Tibial nerve (tissue), 4 donors: ENCODE data around the gene GCHFR. TPM values are rescaled to one million over a fixed set of nuclear protein-coding genes. Genes with fewer than 3 reads are reported as not detected.

Experiments
- DNase-seq, 2 donors: peaks; one replicate each; pipeline ENCODE4 v3.0.0-alpha.2; 2019; ENCODE audit warnings: low spot score in 2 of 2
- H3K27ac ChIP-seq, 4 donors: fragments of 200-600 bp; sonication (generic) in 3 of 4; one replicate each; pipeline ENCODE4 v1.5.1; 2017 to 2019; ENCODE audit warnings: mild to moderate bottlenecking in 1 of 4
- H3K27me3 ChIP-seq, 2 donors: fragments of 200-600 bp; sonication (generic) in 1 of 2; one replicate each; pipeline versions ENCODE4 v1.5.1 to v1.6.0; 2017 to 2019
- H3K36me3 ChIP-seq, 3 donors: fragments of 200-600 bp; sonication (generic); one replicate each; pipeline ENCODE4 v1.5.1; 2018 to 2019
- H3K4me1 ChIP-seq, 4 donors: fragments of 200-600 bp; sonication (generic) in 3 of 4; one replicate each; pipeline ENCODE4 v1.5.1; 2017 to 2019
- H3K4me3 ChIP-seq, 4 donors: fragments of 200-600 bp; sonication (generic) in 3 of 4; one replicate each; pipeline ENCODE4 v1.5.1; 2017 to 2019; ENCODE audit warnings: mild to moderate bottlenecking in 1 of 4, moderate library complexity in 1 of 4
- H3K9me3 ChIP-seq, 4 donors: fragments of 200-600 bp; sonication (generic) in 3 of 4; one replicate each; pipeline ENCODE4 v1.5.1; 2017 to 2019
- EP300 ChIP-seq, 2 donors: sonication (generic); formaldehyde crosslinking; IDR thresholded peaks; one replicate each; pipeline ENCODE4 v1.6.1; 2017; ENCODE audit warnings: antibody characterized with exemption in 2 of 2, mild to moderate bottlenecking in 1 of 2
- POLR2A ChIP-seq, 2 donors: fragments of 450-650 bp; IDR thresholded peaks; one replicate each; pipeline ENCODE4 v1.6.1; 2017; ENCODE audit warnings: antibody characterized with exemption in 2 of 2, mild to moderate bottlenecking in 2 of 2, moderate library complexity in 2 of 2
- WGBS, 2 donors: methylation state at CpG; one replicate each; pipeline ENCODE4 v1.1.5; 2018; 5-methylcytosine and 5-hydroxymethylcytosine counted together
- total RNA-seq, 4 donors: library from RNA; depleted of rRNA; stranded (reverse); fragments of >200 nt; gene quantifications; one replicate each; pipeline ENCODE4 v1.1.0, GENCODE V29; 2016
- TF ChIP-seq, protein P1 (sequence below), 5 experiments: fragments of 200-600 bp in 3 of 5; fragments of 450-650 bp in 2 of 5; sonication (generic) in 3 of 5; IDR thresholded peaks; one replicate each; pipeline ENCODE4 v1.5.1; 2016 to 2019; ENCODE audit warnings: antibody characterized with exemption in 5 of 5, mild to moderate bottlenecking in 3 of 5, moderate library complexity in 2 of 5

GCHFR gene
- total RNA-seq, 4 donors from 2014 or later, result 24.5 to 49.4 (median 44.1) TPM

DNA sequence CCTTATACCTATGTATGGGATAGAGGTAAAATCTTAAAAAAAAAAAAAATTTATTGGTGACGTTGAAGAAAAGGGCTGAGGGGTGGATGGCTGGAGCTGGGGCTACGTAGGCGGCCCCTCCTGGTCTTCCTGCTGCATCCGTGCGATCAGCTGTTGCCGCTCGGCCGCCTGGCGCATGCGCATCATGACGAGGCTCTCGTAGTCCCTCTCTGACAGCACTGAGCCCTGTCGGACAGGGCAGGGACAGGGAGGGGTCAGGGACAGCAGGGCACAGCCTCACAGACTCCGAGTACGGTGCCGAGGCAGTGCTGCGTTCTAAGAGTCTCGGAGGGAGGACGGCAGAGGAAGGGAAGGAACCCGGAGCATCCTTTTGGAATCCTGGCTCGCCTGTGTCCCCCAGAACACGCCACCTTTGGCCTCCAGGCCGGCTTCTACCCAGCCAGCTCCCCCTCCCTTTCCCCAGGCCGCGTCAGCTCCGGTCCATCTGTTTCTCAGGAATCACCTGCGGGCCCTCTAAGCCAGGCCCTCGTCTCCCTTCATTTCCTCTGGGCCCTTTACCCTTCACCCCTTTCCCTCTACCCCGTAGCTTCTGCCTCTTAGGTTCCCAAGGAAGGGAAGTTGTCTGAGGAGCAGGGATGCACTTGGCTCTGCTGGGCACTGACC lies 4.1 kb downstream of the GCHFR start:
- WGBS, 2 donors, result 82 to 83% methylated on average over 29 of the region's 29 CpGs
- DNase-seq, result no peak
- H3K36me3 ChIP-seq, result peaks cover 0 to 61% (median 0%) of the 10 kb centered on the region in 3 donors
- no peaks in the 10 kb centered on the region for H3K9me3 ChIP-seq
- H3K4me3 ChIP-seq, result no peak overlapping the region
- H3K4me1 ChIP-seq, result peaks cover 0 to 60% (median 36%) of the 10 kb centered on the region in 4 donors
- no peak for TF ChIP-seq POLR2A (IDR thresholded peaks at IDR 0.05)
- H3K27ac ChIP-seq, result peak overlapping the region in 2 of 4 donors; percentile 5 to 61
- no peaks in the 10 kb centered on the region for H3K27me3 ChIP-seq

DNA sequence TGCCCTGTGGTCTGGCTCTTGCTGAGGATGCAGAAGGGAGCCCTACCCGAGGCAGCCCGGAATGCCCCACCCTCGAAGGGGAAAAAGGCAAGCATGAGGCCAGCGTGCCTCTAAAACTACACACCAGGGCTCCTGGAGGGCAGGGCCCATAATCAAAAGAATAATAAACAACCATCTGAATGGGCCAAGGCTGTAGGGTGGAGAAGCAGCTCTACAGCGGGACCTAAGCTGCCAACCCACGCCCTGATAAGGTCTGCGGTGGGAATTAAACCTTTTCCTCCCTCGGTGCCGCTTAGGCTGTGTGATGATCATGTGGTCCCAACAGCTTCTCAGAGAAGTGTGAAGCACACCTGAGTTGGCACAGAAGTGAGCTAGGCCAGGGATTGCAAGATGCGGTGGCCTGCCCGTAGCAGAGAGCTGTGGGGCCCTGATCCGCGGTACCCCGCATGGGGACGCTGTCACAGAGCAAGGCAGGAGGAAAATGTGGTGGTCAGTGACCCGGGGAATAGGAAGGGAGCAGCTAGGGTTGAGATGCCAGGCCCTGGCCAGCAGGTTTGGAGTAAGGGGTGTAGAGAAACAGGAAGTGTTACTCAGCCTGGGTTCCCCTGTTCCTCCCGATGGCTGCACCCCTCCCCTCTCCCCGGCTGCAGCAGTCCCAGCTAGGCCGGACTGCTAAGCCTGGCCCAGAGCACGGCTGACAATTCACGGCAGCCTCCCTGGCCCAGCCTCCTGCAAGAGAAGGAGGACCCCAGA lies 4.8 kb downstream of the GCHFR start:
- no peak overlapping the region for H3K4me3 ChIP-seq
- H3K36me3 ChIP-seq, result peaks cover 0 to 68% (median 5%) of the 10 kb centered on the region in 3 donors
- no peaks in the 10 kb centered on the region for H3K27me3 ChIP-seq
- peaks cover 0 to 53% (median 29%) of the 10 kb centered on the region in 4 donors for H3K4me1 ChIP-seq
- H3K9me3 ChIP-seq, result no peaks in the 10 kb centered on the region
- peak overlapping the region in 3 of 4 donors; percentile 61 to 75 (median 71) for H3K27ac ChIP-seq
- TF ChIP-seq POLR2A (IDR thresholded peaks at IDR 0.05) (no peak), EP300 (IDR thresholded peaks at IDR 0.05) (no peak)
- TF ChIP-seq, protein P1, sequence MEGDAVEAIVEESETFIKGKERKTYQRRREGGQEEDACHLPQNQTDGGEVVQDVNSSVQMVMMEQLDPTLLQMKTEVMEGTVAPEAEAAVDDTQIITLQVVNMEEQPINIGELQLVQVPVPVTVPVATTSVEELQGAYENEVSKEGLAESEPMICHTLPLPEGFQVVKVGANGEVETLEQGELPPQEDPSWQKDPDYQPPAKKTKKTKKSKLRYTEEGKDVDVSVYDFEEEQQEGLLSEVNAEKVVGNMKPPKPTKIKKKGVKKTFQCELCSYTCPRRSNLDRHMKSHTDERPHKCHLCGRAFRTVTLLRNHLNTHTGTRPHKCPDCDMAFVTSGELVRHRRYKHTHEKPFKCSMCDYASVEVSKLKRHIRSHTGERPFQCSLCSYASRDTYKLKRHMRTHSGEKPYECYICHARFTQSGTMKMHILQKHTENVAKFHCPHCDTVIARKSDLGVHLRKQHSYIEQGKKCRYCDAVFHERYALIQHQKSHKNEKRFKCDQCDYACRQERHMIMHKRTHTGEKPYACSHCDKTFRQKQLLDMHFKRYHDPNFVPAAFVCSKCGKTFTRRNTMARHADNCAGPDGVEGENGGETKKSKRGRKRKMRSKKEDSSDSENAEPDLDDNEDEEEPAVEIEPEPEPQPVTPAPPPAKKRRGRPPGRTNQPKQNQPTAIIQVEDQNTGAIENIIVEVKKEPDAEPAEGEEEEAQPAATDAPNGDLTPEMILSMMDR (IDR thresholded peaks at IDR 0.05), result no peak
- DNase-seq, result no peak
- WGBS, 2 donors, result 71 to 77% methylated on average over 21 of the region's 21 CpGs

DNA sequence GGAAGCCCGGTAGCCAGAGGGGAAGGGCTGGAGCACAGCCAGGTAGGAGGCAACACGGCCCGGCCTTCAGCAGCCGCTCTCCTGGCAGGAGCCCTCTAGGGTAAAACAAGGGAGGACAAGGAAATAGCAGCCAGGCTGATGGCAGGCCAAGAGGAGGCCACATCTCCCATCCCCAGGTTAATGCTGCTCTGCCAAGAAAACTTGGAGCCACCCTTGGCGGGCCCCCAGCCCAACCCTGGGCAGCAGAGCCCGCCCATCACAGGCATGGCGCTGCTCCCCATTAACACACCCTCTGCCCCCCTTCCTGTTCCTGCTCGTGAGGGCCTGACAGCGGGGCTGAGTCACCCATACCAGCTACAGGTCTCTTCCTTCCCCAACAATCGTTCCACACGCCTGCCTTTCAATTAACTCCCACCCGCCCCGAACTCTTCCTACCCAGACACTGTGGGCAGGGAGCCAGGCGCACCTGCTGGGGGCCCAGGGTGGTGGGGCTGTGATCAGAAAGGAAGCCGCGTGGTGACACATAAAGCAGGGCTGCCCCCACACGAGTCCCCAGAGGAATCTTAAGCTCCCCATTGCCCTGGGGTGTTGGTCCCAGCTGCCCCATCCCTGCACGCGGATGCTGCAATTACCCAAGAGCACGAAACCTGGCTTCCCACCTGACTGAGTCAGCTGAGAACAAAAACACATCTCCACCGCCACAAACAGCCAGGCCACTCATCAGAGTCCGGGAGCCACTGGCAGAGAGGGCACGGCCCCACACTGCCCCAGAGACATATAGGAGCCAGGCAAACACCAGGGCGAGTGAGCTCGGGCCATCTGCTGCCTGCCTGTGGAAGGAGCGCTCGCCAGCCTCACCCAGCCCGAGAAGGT lies 5.6 kb downstream of the GCHFR start, which contains the start of gene C15orf62:
Gene C15orf62, plus strand, starts transcription at position 707 of the 873 bp plus-strand sequence. CDS start 516 bp downstream, outside the sequence.
- DNase-seq, result peak in 1 of 2 donors; percentile 14
- H3K4me1 ChIP-seq, result peaks cover 0 to 45% (median 26%) of the 10 kb centered on the region in 4 donors
- H3K4me3 ChIP-seq, result no peak within 1 kb of the TSS
- no peaks in the 10 kb centered on the region for H3K27me3 ChIP-seq
- TF ChIP-seq POLR2A (IDR thresholded peaks at IDR 0.05) (no peak), EP300 (IDR thresholded peaks at IDR 0.05) (no peak)
- H3K9me3 ChIP-seq, result no peaks in the 10 kb centered on the region
- H3K27ac ChIP-seq, result peak within 1 kb of the TSS in 3 of 4 donors; percentile 61 to 75 (median 71)
- WGBS, 2 donors, result 58 to 61% methylated on average over 28 of the region's 28 CpGs
- H3K36me3 ChIP-seq, result peaks cover 0 to 76% (median 8%) of the 10 kb centered on the region in 3 donors

DNA sequence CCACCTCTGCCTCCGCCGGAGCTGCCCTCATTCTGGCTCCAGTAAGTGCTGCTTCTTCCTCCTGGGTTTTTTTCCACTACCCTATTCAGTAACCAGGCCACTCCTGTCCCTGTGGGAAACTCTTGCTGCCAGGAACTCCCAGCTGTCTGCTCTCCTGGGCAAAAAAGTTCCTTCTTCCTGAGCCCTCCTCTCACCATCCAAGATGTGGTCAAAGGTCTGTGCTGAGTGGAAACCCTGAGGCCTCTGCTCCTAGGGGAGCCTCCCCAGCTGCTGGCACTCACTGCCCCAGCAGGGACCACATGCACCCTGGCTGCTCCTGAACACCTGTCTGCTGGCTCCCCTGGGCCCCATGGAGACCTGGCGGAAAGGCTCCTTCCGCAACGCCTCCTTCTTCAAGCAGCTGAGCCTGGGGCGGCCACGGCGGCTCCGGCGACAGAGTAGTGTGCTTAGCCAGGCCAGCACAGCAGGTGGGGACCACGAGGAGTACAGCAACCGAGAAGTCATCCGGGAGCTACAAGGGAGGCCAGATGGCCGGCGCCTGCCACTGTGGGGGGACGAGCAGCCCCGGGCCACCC lies 6.4 kb downstream of the GCHFR start:
- TF ChIP-seq EP300 (IDR thresholded peaks at IDR 0.05), result no peak
- TF ChIP-seq POLR2A (IDR thresholded peaks at IDR 0.05), result no peak
- TF ChIP-seq, protein P1 (IDR thresholded peaks at IDR 0.05), result no peak
- H3K27ac ChIP-seq, result peak overlapping the region in 3 of 4 donors; percentile 61 to 75 (median 71)
- 80 to 81% methylated on average over 13 to 17 of the region's 17 CpGs for WGBS, 2 donors
- peaks cover 0 to 37% (median 19%) of the 10 kb centered on the region in 4 donors for H3K4me1 ChIP-seq
- DNase-seq, result no peak
- no peaks in the 10 kb centered on the region for H3K9me3 ChIP-seq
- H3K4me3 ChIP-seq, result no peak overlapping the region
- peaks cover 0 to 84% (median 8%) of the 10 kb centered on the region in 3 donors for H3K36me3 ChIP-seq
- H3K27me3 ChIP-seq, result no peaks in the 10 kb centered on the region

DNA sequence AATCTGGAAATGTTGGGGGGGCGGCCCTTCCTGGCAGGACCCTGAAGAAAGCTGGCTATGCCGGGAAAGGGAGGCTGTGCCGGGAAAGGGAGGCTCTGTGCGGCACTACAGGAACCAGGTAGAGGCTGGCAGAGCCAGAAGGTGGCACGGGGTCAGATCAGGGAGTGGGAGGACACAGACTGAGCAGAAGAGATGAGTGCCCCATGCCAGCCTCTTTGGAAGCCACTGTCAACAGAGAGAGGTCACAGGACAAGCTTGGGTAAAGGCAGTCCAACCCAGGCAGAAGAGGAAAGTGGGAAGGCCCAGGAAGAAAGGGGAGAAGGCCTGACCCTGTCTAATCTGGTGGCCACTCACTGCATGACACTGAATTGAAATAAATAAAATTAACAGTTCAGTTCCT lies 7.4 kb downstream of the GCHFR start:
- H3K4me1 ChIP-seq, result peaks cover 0 to 28% (median 12%) of the 10 kb centered on the region in 4 donors
- H3K9me3 ChIP-seq, result no peaks in the 10 kb centered on the region
- no peaks in the 10 kb centered on the region for H3K27me3 ChIP-seq
- WGBS, 2 donors, result 92 to 96% methylated on average over 4 to 5 of the region's 5 CpGs
- no peak overlapping the region for H3K4me3 ChIP-seq
- TF ChIP-seq POLR2A (IDR thresholded peaks at IDR 0.05) (no peak), EP300 (IDR thresholded peaks at IDR 0.05) (no peak)
- TF ChIP-seq, protein P1 (IDR thresholded peaks at IDR 0.05), result no peak
- H3K36me3 ChIP-seq, result peaks cover 4 to 94% (median 16%) of the 10 kb centered on the region in 3 donors
- H3K27ac ChIP-seq, result no peak overlapping the region
- no peak for DNase-seq
